DMS79 (cell line): ENCODE data around the gene RIPK4.
"Not testable (repeated sequence)": the region's sequence is repeated elsewhere in the genome, so short reads cannot be mapped to it uniquely, and the experiment has no call there.

Experiments
- DNase-seq: peaks from one replicate; lab custom pipeline; 2025; lab: John Stamatoyannopoulos, UW

RIPK4 gene

DNA sequence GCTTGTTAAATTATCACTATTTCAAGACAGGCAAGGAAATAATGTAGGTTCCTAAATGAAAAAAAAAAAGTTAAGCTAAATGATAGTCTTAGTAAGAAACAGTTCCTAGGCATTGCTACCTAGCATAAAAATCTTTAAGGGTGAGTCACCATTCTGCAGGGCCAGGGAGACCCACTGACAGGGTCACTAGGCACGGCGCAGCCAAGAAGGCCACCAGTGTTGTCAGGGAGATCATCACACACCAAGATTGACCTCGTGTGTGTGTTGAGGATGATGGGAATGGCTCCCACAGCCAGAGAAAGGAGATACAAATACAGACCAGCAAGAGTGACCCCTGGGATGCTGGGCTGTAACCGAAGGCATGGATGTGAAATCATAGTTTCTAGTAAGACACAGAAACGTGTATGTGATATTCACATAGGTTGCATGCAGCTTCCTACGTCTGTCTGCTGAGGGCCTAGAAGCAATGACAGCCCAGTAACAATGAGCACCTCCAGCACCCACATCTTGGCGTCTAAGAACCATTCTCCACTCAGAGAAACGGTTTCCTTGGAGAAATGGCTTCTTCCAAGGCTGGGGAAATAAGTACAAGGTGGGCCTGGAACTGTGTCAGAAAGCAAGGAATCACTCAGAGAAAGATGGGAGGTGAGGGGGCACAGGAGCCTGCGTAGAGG is 29.1 kb downstream of the RIPK4 start:
- DNase-seq, result no peak

DNA sequence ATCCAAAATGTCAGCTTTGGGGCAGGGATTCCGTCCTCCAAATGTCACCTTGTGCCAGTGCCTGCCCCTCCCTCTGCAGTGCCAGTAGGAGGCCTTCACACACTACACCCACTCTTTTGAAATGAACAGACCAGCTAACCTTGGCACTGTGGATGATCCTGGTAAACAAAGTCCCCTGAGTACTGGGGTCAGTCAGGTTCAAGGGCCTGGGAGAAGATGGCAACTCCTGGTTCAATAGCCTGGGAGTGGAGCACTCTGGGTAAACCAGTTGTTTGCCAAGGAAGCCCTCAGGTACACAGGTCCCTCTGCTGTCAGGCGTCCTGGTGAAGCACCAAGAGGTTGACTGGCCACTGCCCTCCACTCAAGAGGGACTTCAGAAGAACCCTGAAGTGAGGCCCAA is 30.4 kb downstream of the RIPK4 start:
- no peak for DNase-seq

DNA sequence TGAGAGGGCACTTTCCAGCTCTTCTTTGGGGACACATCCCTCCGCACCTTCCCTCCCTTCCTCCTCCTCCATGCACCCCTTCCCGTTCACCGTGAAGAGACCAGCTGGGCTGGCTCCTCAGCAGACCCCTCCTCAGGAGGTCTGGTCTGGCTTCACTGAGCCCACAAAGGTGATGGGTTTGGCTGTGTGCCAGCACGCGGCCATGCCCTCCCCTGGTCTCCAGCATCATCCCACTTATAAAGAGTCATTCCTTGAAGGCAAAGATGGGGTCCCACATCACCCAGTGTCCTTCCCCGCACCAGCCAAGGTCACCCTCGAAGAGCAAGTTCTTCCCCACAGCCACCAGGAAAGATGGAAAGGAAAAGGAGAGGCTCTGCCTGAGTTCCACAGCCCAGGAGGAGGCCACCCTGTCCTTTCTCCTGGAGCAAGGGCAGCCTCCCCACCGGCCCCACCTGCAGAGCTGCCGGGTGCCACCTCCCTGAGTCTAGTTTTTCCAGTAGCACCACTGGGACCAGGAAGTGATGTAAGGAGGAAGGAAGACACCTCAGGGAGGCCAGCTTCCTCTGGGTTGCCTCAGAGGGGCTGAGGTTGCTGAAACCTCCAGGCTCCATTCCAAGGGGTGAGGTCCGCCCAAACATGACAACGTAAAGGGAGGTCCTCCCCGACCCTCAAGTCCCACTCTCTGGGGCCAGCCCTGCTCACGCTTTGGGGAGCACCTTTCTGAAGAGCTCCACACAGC is 32.7 kb downstream of the RIPK4 start:
- no peak for DNase-seq

DNA sequence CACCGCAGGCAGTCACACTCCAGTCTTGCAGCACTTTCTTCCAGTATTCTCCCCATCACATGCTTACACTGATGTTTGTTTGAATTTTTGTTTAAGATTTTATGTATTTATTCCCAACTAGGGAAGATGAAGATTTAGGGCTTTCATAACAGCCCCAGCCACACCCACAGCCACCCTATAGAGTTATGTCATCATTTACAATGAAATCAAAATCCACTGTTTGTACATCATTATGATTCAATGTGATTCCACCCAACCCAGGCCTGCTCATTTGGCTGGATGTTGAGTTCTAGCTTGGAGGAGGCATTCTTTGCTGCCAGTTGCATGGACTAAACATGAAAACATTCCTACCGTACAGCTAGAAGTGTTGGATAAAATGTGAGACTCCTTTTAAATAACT is 35.8 kb downstream of the RIPK4 start:
- no peak for DNase-seq

DNA sequence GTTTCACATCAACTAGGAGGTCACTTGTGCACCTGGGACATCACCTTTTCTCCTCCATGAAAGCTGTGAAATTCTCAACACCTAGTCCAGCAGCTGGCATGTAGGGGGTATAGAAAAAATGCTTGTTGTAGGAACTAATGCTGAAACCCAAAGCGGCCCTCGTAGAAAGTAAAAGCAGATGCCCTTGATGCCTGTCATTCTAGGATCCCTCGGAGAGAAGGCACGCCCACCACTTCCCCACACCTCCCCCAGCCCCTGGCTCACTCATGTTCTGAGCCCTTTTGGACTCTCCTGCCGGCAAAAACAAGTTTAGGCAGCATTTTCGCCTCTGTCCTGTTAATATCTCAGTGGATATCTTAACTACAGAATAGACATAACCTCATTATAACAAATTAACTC is 36.5 kb downstream of the RIPK4 start:
- DNase-seq, result no peak

DNA sequence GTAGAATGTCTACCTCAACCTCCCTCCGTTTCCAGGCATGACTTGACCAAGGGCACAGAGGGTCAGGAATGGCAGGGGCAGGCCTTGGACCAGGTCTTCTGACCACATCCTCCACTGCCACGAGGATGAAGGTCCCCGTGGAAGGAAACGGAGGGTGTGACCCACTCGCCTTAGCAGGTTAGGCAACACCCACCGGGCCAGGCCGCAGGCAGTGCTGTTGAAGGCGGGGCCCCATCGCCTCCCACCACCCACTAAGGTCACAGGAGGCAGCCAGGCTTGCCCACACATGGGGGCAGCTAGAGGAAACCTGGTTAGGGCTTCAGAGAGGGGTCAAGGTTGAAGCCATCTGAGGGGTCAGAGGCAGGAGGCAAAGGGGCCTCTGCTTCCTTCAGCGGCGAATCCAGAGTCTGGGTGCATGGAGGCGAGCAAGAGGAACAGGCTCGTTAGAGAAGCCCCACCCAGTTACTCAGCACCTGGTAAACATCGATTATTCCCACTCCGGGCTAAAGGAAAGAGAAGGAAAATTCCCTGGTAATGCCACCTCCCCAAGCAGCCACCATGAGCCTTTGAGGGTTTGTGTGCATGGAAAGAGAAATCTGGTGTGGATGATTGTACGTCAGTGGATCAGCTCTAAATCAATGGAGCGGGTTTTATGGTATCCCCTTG is 37.0 kb downstream of the RIPK4 start:
- DNase-seq, result no peak

DNA sequence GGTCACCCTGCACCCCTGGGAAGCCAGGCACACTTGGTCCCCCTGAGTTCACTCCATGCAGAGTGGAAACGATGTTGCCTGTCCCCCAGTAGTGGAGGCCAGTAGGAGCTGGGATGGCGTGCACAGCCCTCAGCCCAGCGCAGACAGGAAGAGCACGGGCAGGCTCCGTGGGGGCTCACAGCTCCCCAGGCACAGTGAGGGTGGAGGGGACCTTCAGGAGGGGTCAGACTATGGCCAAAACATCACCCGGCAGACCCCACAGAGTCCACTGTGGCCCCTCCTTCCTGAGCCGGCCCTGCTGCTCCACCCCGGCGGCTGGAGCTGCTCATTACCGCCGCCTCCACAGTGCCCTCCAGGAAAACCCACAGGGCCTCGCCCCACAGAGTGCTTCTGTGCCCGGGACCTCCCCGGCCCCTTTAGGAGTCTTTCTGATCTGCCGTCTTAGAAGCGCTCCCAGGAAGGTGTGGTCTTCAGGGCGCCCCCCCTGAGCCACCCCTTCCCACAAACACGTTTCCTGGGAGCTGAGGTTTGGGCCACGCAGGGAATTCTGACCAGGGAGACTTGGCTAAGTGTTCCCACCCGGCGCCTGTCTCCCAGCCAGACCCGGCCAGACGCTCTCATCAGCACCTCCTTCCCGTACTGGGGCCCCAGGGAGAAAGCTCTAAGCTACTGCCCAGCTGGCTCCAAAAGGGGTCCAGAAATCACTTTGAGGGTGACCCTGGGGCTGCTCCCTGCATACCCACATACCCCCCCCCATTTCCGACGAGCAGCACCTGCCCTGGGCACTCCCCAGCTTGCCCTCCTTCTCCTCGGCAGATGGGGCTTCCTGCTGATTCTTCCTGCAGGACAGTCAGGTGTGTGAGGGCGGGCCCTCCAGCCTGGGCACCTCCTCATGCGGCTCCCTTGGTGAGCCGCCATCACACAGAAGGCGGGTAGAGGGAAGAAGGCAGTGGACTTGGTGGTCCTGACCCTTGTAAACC is 38.8 kb downstream of the RIPK4 start:
- DNase-seq, result no peak

DNA sequence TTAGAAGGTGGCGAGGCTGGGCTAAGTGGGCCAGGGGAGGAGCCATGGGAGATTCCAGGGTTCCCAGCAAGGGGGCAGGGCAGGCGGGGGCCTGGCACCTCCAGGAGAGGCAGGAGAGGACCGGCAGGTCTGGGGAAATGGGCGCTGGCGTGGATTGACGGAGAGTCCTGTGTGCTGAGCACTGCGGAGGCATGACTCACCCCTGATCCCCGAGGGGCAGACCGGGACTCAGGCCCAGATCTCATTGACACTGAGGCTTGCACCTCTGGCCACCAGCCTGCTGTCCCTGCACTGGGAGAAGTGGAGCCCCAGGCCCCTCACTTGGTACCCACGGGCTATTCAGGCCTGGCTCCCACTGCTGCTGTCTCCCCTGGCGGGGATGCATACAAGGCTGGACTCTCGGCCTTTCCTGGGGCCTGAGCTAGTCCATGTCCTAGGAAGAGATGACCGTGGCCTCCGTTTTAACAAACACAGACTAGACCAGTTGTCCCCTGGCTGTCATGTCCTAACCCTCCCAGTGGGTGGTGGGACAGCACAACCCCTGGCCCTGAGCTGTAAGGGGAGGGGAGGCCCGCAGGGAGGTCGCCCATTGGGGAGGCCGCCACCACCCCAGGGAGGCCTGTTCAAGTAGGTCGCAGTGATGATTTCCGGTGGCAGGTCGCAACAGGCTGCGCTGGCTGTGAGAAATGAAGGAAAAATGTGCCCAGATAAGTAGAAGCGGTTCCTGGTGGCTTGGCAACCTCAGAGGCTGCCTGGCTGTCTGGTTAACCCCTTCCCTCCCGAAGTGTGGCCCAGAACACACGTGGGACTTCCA is 39.7 kb downstream of the RIPK4 start:
- peak; percentile 22 for DNase-seq

DNA sequence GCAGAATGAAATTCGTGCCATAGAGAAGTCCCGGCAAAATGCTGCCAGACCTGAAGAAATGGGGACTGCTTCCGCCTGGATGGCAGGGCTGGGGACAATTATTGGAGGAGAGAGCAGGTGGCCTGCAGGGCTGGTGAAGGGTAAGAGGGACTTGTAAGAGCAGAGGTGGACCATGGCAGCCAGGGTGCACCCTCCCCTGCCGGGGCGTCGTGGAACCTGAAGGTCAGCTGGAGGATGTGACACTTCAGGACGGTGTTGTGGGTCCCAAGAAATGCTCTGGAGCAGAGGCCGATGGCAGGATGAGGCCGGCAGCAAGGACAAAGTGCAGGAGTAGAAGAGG is 40.3 kb downstream of the RIPK4 start:
- no peak for DNase-seq

DNA sequence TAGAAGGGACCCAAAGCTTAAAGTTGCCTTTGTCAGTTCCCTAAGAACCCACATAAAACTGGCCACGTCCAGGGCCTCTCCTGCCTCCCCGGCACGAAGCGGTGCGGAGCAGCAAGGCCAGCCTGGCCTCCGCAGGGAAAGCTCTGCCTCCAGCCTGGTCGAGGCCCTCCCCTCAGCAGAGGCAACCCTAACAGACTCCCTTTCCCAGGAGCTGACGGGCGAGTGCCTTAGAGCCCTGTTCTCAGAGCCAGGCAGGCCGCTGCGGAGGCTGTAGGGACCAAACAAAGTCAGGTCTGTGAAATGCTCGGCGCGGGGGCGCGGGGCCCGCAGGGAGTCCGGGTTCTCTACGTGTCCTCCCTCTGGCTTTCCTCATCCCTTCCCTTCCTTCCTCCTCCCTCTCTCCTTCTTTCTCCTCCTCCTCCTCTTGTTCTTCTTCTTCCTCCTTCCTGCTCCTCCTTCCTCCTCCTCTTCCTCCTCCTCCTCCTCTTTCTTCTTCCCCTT is 40.7 kb downstream of the RIPK4 start:
- no peak for DNase-seq

DNA sequence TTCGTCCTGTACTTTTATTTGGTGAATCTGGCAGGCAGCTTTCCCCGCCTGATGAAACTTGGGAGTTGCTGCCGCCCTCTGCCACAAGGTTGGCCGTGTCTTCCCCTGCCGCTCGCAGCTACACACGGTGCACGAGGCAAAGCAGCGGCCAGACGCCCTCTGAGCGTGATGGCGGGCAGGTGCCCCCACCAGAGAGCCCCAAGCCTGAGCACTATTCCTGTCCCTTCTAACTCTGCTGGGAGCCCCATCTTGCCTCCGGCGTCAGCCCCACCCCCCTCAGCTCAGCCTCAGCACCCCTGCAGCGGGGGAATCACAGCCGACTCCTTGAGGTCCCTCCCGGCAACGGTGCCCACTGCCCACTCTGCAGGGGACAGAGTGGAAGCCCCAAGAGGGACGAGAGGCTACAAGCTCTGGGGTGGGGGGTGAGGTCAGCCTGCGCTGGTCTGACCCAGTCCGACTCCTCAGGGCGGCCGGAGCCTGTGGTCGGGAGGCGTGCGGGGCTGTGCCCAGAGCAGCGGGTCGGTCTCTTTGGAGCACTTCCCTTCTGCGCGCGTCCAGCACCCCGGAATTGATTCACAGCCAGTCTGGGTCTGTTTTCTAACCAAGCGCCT is 41.3 kb downstream of the RIPK4 start:
- no peak for DNase-seq

DNA sequence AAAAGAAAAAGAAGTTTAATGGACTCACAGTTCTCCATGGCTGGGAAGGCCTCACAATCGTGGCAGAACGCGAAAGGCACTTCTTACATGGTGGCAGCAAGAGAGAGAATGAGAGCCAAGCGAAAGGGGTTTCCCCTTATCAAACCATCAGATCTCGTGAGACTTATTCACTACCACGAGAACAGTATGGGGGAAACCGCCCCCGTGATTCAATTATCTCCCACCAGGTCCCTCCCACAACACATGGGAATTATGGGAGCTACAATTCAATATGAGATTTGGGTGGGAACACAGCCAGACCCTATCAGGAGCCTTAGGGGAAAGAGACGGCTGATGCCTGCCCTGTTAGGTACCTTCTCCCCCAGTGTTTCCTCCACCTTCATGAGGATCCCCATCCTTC is 43.0 kb downstream of the RIPK4 start:
- DNase-seq, result not testable (repeated sequence)

DNA sequence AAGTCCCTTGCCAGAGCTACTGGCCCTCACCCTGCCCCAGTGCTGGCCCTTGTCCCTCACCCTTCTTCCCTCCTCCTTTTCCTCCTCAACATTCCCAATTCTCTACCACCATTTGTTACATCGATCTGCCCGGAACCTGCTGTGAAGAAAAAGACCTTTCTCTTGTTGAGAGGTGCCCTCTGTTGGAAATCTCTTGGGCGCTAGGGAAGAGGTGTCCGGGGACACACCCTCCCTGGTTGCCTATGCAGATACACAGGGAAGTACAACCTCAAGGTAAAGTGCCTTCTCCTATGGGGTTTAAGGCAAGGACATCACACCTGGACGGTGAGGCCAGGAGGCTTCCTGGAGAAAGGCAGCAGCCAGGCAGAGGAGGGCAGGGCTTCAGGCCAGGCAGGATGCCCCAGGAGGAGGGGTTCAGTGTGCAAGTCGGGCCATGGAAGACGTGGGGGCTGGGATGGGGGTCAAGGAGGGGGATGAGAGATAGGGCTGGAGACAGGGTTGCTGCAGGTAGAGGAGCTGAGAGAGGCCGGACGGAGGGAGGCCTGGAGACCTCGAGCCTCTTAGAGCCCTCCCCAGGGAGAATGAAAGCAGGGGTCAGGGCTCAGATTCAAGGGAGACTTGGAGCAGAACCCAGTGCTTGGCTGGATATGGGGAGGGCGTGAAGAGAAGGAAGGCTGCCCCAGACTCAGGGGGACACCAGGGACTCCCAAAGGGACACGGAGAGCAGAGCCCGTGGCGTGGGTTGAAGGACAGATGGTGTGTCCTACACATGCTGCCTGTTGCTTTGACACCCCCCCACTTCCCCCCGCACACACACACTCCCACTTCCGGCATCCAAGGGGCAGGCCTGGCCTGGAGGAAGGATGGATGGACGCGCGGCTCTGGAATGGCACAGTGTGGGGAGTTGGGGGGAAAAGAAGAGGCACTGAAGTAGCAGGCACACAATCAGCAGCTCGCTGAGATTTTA is 44.5 kb downstream of the RIPK4 start:
- no peak for DNase-seq

DNA sequence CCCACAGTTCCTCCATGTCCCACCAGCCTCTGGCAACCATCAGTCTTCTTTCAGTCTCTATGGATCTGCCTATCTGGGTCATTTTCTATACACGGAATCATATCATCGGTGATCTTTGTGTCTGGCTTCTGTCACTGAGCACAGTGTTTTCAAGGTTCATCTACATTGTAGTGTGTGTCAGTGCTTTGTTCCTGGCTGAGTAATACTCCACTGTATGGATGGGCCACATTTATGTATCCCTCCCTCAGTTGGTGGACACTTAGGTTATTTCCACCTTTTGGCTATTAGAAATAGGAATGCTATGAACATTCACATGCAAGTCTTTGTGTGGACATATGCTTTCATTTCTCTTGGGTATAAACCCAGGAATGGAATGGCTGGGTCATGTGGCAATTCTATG is 46.6 kb downstream of the RIPK4 start:
- no peak for DNase-seq

DNA sequence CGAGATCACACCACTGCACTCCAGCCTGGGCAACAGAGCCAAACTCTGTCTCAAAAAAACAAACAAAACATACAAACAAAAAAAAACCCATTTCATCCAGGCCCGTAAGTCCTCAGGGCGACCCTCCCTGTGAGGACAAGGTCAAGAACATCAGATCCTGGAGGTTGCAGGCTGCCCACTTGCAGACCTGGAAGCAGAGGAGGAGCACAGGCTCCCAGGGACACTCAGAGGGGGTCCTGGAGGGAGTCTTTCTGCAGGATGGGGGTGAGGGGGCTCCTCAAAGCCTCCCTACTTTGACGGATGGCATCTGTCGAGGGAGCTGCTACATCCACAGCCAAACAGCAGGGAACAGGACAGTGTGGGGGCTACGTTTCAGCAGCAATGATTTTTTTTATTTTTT is 47.2 kb downstream of the RIPK4 start:
- DNase-seq, result no peak

DNA sequence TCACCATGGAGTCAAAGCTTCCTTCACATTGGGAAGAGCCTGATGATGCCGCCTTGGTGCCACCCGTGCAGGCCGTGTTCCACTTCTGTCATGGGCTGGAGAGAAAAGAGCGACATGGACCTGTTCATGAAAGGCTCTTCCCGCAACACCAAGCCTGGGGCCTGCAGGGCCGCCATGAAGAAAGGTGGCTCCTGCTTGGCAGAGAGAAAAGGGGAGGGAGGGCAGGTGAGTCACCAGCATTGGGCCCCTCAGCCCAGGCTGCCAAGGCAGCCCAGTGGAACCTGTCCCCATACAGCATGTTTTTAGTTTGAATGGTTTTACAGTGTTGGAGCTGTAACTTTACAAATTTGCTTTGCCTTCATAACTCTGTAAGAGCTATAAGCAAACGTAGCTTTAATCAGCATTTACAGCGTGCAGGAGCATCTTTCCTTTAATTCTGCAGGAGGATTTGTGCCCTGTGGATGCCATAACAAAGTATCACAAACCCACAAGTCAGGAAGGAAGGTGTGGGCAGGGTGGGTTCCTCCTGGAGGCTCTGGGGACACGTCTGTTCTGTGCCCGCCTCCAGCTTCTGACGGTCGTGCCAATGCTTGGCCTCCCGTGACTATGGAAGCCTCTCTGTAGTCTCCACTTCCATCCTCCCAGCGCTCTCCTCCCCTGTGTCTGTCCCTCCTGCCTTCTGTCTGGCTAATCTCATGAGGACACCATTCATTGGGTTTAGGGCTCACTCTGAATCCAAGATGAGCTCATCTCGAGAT is 49.1 kb downstream of the RIPK4 start:
- DNase-seq, result no peak

DNA sequence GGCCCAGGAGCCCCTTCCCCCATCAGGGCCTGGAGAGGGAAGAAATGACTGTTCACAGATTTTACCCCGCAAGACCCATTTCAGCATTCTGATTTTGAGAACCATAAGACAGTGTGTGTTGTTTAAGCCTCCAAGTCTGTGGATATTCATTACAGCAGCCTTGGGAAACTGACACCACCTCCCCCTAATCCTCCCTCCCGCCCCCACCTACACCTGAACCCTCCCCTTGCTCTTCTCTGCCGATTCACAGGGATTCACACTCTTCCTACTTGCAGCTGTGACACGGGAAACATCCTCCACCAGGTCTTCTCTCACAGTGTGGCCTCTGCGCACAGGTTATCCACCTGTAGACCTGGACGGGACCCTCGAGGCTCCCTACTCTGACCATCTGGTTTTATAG is 50.1 kb downstream of the RIPK4 start:
- DNase-seq, result no peak

DNA sequence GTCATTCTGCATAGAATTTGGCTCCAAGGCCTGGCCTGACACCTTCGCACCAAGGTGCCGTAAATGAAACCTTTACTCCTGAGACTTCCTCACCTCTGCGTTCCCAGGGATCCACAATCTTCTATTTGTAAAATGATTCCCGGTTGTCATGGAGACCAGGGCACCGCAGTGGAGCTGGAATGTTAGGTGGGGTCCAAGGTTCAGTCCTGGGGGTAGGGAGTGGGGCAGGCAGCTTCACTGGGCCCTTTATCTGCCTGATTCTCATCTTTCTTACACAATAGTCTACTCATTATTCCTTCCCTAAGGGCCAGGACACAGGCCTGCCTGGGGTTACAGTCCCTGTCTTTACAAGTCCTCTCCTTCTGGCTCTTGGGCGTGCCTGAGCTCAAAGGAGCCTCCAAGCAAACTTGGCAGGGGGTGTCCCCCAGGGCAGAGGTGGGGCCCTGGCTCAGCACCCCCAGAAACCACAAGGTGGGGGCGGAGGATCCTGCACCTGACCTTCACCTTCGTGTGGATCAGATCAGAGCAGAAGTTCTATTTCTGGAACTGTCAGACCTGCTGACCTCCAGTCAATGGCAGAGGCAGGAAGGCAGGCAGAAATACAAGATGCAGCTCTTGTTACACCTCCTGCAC is 51.1 kb downstream of the RIPK4 start:
- no peak for DNase-seq
